Measurements from ENCODE around the gene CAPS. TPM values are rescaled to one million over a fixed set of nuclear protein-coding genes. Genes with fewer than 3 reads are reported as not detected.

Gene CAPS
- total RNA-seq, 1 donor: 18.1 TPM

DNA sequence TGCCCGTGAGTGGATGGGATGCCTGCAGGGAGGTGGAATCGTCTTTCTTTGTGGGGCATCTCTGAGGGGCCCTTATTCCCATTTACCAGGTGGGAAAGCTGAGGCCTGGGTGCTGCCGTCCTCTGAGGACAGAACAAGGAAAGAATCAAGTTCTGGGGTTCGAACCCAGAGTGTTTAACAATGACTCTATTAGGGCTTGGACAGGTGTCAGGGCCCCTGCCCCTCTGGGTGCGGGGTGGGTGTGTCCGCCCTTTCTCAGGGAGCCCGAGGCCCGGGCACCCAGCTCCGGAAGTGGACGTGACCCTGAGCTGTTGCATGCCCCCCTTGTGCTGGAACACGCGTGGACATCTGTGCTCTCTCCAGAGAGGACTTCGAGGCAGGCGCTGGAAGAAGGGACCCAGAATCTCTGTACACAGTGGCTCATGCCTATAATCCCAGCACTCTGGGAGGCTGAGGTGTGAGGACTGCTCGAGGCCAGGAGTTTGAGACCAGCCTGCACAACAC, 21.2 kb upstream of the CAPS start:
- Histone ChIP-seq H3K79me2 (ENCODE audit: insufficient read depth, low read length) (peaks cover 9% of the 10 kb centered on the region), H3K36me3 (ENCODE audit: insufficient read depth, low read length) (peaks cover 4% of the 10 kb centered on the region), H3K27ac (ENCODE audit: low read depth, low read length) (no peak overlapping the region), H2AFZ (ENCODE audit: low read length) (no peak overlapping the region), H4K20me1 (ENCODE audit: insufficient read depth, low read length) (peaks cover 27% of the 10 kb centered on the region), H3K4me2 (ENCODE audit: insufficient read depth, low read length) (no peak overlapping the region), H3K4me1 (ENCODE audit: insufficient read depth, low read length) (peaks cover 4% of the 10 kb centered on the region), H3K9me3 (ENCODE audit: low read depth, low read length) (no peaks in the 10 kb centered on the region), H3K27me3 (ENCODE audit: insufficient read depth, low read length) (peaks cover 24% of the 10 kb centered on the region), H3K4me3 (ENCODE audit: insufficient read depth, low read length) (no peak overlapping the region)
- DNase-seq (ENCODE audit: insufficient read length, low spot score, missing footprints): peak; percentile 46
- TF ChIP-seq, protein P1, sequence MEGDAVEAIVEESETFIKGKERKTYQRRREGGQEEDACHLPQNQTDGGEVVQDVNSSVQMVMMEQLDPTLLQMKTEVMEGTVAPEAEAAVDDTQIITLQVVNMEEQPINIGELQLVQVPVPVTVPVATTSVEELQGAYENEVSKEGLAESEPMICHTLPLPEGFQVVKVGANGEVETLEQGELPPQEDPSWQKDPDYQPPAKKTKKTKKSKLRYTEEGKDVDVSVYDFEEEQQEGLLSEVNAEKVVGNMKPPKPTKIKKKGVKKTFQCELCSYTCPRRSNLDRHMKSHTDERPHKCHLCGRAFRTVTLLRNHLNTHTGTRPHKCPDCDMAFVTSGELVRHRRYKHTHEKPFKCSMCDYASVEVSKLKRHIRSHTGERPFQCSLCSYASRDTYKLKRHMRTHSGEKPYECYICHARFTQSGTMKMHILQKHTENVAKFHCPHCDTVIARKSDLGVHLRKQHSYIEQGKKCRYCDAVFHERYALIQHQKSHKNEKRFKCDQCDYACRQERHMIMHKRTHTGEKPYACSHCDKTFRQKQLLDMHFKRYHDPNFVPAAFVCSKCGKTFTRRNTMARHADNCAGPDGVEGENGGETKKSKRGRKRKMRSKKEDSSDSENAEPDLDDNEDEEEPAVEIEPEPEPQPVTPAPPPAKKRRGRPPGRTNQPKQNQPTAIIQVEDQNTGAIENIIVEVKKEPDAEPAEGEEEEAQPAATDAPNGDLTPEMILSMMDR (IDR thresholded peaks at IDR 0.05; ENCODE audit: extremely low read depth, low read depth, low read length): no peak

DNA sequence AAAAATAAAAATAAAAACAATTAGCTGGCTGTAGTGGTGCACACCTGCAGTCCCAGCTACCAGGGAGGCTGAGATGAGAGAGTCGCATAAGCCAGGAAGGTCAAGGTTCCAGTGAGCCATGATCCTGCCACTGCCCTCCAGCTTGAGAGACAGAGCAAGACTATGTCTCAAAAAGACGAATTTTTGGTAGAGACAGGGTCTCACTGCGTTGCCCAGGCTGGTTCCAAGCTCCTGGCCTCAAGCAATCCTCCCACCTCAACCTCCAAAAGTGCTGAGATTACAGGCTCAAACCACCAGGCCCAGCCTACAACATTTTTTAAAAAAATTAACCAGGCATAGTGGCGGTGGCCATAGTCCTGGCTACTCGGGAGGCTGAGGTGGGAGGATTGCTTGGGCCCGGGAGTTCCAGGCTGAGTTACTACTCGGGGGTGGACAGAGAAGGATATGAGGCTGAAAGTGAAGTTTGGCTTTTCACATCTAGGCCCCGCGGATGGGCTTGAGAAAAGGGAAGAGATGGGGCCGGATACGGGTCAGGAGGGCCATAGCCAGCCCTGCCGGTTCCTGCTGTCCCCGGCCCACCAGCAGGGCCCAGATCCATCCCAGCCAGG, 20.7 kb upstream of the CAPS start:
- Histone ChIP-seq H3K27ac (ENCODE audit: low read depth, low read length) (no peak overlapping the region), H2AFZ (ENCODE audit: low read length) (no peak overlapping the region), H3K4me2 (ENCODE audit: insufficient read depth, low read length) (no peak overlapping the region), H3K4me3 (ENCODE audit: insufficient read depth, low read length) (no peak overlapping the region), H3K4me1 (ENCODE audit: insufficient read depth, low read length) (peaks cover 4% of the 10 kb centered on the region), H3K79me2 (ENCODE audit: insufficient read depth, low read length) (peaks cover 14% of the 10 kb centered on the region), H3K36me3 (ENCODE audit: insufficient read depth, low read length) (peaks cover 4% of the 10 kb centered on the region), H4K20me1 (ENCODE audit: insufficient read depth, low read length) (peaks cover 32% of the 10 kb centered on the region), H3K27me3 (ENCODE audit: insufficient read depth, low read length) (peaks cover 24% of the 10 kb centered on the region), H3K9me3 (ENCODE audit: low read depth, low read length) (no peaks in the 10 kb centered on the region)
- TF ChIP-seq, protein P1 (IDR thresholded peaks at IDR 0.05; ENCODE audit: extremely low read depth, low read depth, low read length): no peak
- DNase-seq (ENCODE audit: insufficient read length, low spot score, missing footprints): peak; percentile 57

DNA sequence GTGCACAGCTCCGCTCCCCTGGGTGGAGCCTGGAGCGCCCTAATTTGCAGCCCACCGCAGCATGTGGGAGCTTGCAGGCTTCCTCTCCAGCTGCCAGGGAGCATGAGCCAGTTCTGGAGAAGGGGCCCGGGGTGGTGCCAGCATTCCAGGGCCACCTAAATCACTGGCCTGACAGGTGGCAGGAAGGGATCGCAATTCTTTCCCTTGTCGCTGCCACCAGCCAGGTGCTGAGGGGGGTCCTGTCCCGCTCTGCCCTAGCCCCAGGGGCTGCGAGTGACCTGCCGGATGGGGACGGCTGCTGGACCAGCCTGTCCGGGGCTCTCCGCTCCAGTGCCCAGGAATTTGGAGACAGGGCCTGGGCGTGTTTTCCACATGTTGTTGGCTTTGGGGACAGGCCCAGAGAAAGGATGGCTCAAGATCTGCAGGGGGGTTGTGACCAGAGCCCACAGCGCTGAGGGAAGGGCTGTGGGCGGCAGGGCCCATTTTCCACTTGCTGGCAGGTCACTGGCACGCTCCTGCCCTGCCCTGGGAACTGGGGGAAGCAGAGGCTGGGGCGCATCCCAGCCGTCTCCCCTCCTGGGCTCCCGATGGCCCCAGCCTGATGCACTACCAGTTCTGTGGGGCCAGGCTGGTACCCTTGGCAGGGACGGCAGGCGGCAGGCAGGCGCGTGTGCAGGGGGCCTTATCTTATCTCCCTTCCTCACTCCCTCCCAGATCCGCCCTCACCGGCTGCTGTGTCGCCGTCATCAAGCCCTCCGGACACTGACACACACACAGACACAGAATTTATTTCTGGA, 19.9 kb upstream of the CAPS start:
- Histone ChIP-seq H3K36me3 (ENCODE audit: insufficient read depth, low read length) (peaks cover 4% of the 10 kb centered on the region), H4K20me1 (ENCODE audit: insufficient read depth, low read length) (peaks cover 36% of the 10 kb centered on the region), H3K4me2 (ENCODE audit: insufficient read depth, low read length) (no peak overlapping the region), H2AFZ (ENCODE audit: low read length) (no peak overlapping the region), H3K4me3 (ENCODE audit: insufficient read depth, low read length) (no peak overlapping the region), H3K4me1 (ENCODE audit: insufficient read depth, low read length) (peaks cover 4% of the 10 kb centered on the region), H3K27me3 (ENCODE audit: insufficient read depth, low read length) (peaks cover 24% of the 10 kb centered on the region), H3K9me3 (ENCODE audit: low read depth, low read length) (no peaks in the 10 kb centered on the region), H3K27ac (ENCODE audit: low read depth, low read length) (no peak overlapping the region), H3K79me2 (ENCODE audit: insufficient read depth, low read length) (peaks cover 18% of the 10 kb centered on the region)
- TF ChIP-seq, protein P1 (IDR thresholded peaks at IDR 0.05; ENCODE audit: extremely low read depth, low read depth, low read length): no peak
- DNase-seq (ENCODE audit: insufficient read length, low spot score, missing footprints): peak; percentile 81
